Measurements from ENCODE around the gene CRIM1. TPM values are rescaled to one million over a fixed set of nuclear protein-coding genes. Genes with fewer than 3 reads are reported as not detected.

Gene CRIM1
- total and polyA plus RNA-seq, 4 donors: 2.2 to 22.1 (median 9.6) TPM

GRCh38 chr2:36487947-36488346 is 132.4 kb downstream of the CRIM1 start (continued):
- TF ChIP-seq TAF1 (conservative IDR thresholded peaks at IDR 0.05) (no peak), JUND (IDR thresholded peaks at IDR 0.05) (no peak), YY1 (IDR thresholded peaks at IDR 0.05) (no peak), FOXA1 (IDR thresholded peaks at IDR 0.05) (no peak), ATF3 (IDR thresholded peaks at IDR 0.05) (no peak)

- no peak overlapping the region for H3K27ac ChIP-seq (ENCODE audit: low read depth in 1 of 2, low read length in 2 of 2)
- no peak overlapping the region for H3K9ac ChIP-seq (ENCODE audit: low read depth in 1 of 2, low read length in 2 of 2)
Observed at GRCh38 chr2:36489281-36489680, 133.7 kb downstream of the CRIM1 start.

GRCh38 chr2:36490749-36491148 is 135.2 kb downstream of the CRIM1 start:
- WGBS: 77% methylated on average over 4 of the region's 4 CpGs

More at GRCh38 chr2:36489281-36489680, 133.7 kb downstream of the CRIM1 start:
- H3K4me1 ChIP-seq (ENCODE audit: control insufficient read depth in 4 of 4, insufficient read depth in 4 of 4, low read length in 3 of 4): no peaks in the 10 kb centered on the region
- TF ChIP-seq SP1 (IDR thresholded peaks at IDR 0.05): no peak
- no peaks in the 10 kb centered on the region for H3K27me3 ChIP-seq (ENCODE audit: control insufficient read depth in 4 of 4, insufficient read depth in 4 of 4, low read length in 3 of 4)
- 84% methylated on average over 5 of the region's 5 CpGs for WGBS
- no peaks in the 10 kb centered on the region for H3K36me3 ChIP-seq (ENCODE audit: control insufficient read depth in 4 of 4, insufficient read depth in 3 of 4, low read depth in 1 of 4, low read length in 3 of 4)
- no peaks in the 10 kb centered on the region for H3K9me3 ChIP-seq (ENCODE audit: control insufficient read depth in 4 of 4, low read length in 3 of 4)
- no peak overlapping the region for H3K4me3 ChIP-seq (ENCODE audit: low read depth in 1 of 3, low read length in 3 of 3)
- DNase-seq (ENCODE audit: low spot score): no peak

More at GRCh38 chr2:36490749-36491148, 135.2 kb downstream of the CRIM1 start:
- H3K4me3 ChIP-seq (ENCODE audit: low read depth in 1 of 3, low read length in 3 of 3): no peak overlapping the region
- TF ChIP-seq HNF4G (IDR thresholded peaks at IDR 0.05): no peak
- no peak for TF ChIP-seq HNF4A (conservative IDR thresholded peaks at IDR 0.05)
- no peak for TF ChIP-seq RXRA (IDR thresholded peaks at IDR 0.05)
- no peak for TF ChIP-seq EGR1 (IDR thresholded peaks at IDR 0.05; ENCODE audit: low read depth in 2 of 2)
- no peak for TF ChIP-seq JUND (IDR thresholded peaks at IDR 0.05)
- TF ChIP-seq ZBTB33 (IDR thresholded peaks at IDR 0.05): no peak
- no peak for TF ChIP-seq YY1 (IDR thresholded peaks at IDR 0.05)
- TF ChIP-seq FOXA1 (IDR thresholded peaks at IDR 0.05): no peak
- no peak for TF ChIP-seq GABPA (IDR thresholded peaks at IDR 0.05 in 1 of 2, conservative IDR thresholded peaks at IDR 0.05 in 1 of 2)
- no peak for TF ChIP-seq ATF3 (IDR thresholded peaks at IDR 0.05)
- TF ChIP-seq MAX (IDR thresholded peaks at IDR 0.05): no peak
- no peak for TF ChIP-seq SP1 (IDR thresholded peaks at IDR 0.05)
- no peak for TF ChIP-seq FOXA2 (IDR thresholded peaks at IDR 0.05)
- no peak for TF ChIP-seq NR2F2 (IDR thresholded peaks at IDR 0.05)
- TF ChIP-seq TAF1 (conservative IDR thresholded peaks at IDR 0.05): no peak
- no peaks in the 10 kb centered on the region for H3K9me3 ChIP-seq (ENCODE audit: control insufficient read depth in 4 of 4, low read length in 3 of 4)
- H3K9ac ChIP-seq (ENCODE audit: low read depth in 1 of 2, low read length in 2 of 2): no peak overlapping the region
- H3K36me3 ChIP-seq (ENCODE audit: control insufficient read depth in 4 of 4, insufficient read depth in 3 of 4, low read depth in 1 of 4, low read length in 3 of 4): no peaks in the 10 kb centered on the region
- H3K4me1 ChIP-seq (ENCODE audit: control insufficient read depth in 4 of 4, insufficient read depth in 4 of 4, low read length in 3 of 4): no peaks in the 10 kb centered on the region
- DNase-seq (ENCODE audit: low spot score): no peak
- H3K27me3 ChIP-seq (ENCODE audit: control insufficient read depth in 4 of 4, insufficient read depth in 4 of 4, low read length in 3 of 4): no peaks in the 10 kb centered on the region
- H3K27ac ChIP-seq (ENCODE audit: low read depth in 1 of 2, low read length in 2 of 2): no peak overlapping the region
